IMR-90 (cell line): ENCODE data around the gene PALLD.

Experiments
- CTCF ChIP-seq: conservative IDR thresholded peaks from 2 replicates; pipeline ENCODE4 v1.5.1; 2012; ENCODE audit warnings: mild to moderate bottlenecking, low read depth, low read length, improper control_type of control experiment
- POLR2A ChIP-seq: IDR thresholded peaks from 2 replicates; pipeline ENCODE4 v1.6.1; 2012; ENCODE audit warnings: mild to moderate bottlenecking, low read depth, low read length
- RCOR1 ChIP-seq: IDR thresholded peaks from 2 replicates; pipeline ENCODE4 v1.6.1; 2012; ENCODE audit warnings: mild to moderate bottlenecking, low read length, improper control_type of control experiment; ENCODE audit not compliant: insufficient replicate concordance

GRCh38 chr4:168648494-168648893, 151.6 kb downstream of the PALLD start:
- TF ChIP-seq CTCF = no peak
- TF ChIP-seq RCOR1 = no peak
- no peak for TF ChIP-seq POLR2A
